H9 (cell line): ENCODE measurements around the gene ZNF768. TPM values are rescaled to one million over a fixed set of nuclear protein-coding genes. Genes with fewer than 3 reads are reported as not detected.

Experiments used
- DNase-seq: peaks from one replicate; pipeline ENCODE4 v3.0.0-alpha.2; 2017
- H2AFZ ChIP-seq: one replicate; pipeline ENCODE4 v1.6.1; 2013; ENCODE audit warnings: mild to moderate bottlenecking, low read length, control low read depth, moderate library complexity
- H2AK5ac ChIP-seq: 2 replicates; pipeline ENCODE4 v1.6.1; 2013; ENCODE audit warnings: low read length, control low read depth, mixed read lengths; ENCODE audit not compliant: insufficient read length
- H2BK120ac ChIP-seq: one replicate; pipeline ENCODE4 v1.6.1; 2013; ENCODE audit warnings: low read depth, mild to moderate bottlenecking, low read length, control low read depth, inconsistent platforms; ENCODE audit not compliant: poor library complexity, severe bottlenecking
- H2BK12ac ChIP-seq: 2 replicates; pipeline ENCODE4 v1.6.1; 2013; ENCODE audit warnings: low read length, control low read depth, mixed read lengths, low read depth; ENCODE audit not compliant: insufficient read length
- H2BK15ac ChIP-seq: 2 replicates; pipeline ENCODE4 v1.6.1; 2013; ENCODE audit warnings: low read depth, low read length, control low read depth
- H2BK20ac ChIP-seq: one replicate; pipeline ENCODE4 v1.6.1; 2013; ENCODE audit warnings: low read depth, mild to moderate bottlenecking, low read length, control low read depth, inconsistent platforms; ENCODE audit not compliant: poor library complexity, severe bottlenecking
- H2BK5ac ChIP-seq: 2 replicates; pipeline ENCODE4 v1.6.1; 2013; ENCODE audit warnings: low read length, control low read depth, mixed read lengths; ENCODE audit not compliant: insufficient read length
- H3K14ac ChIP-seq: 2 replicates; pipeline ENCODE4 v1.6.1; 2013; ENCODE audit warnings: low read length, control low read depth; ENCODE audit not compliant: insufficient read depth
- H3K18ac ChIP-seq: 2 replicates; pipeline ENCODE4 v1.6.1; 2013; ENCODE audit warnings: low read depth, mild to moderate bottlenecking, mixed read lengths, low read length, control low read depth; ENCODE audit not compliant: insufficient read length
- H3K23ac ChIP-seq: 2 replicates; pipeline ENCODE4 v1.6.1; 2013; ENCODE audit warnings: low read length, control low read depth, mixed read lengths, low read depth; ENCODE audit not compliant: insufficient read length
- H3K23me2 ChIP-seq: 2 replicates; pipeline ENCODE4 v1.6.1; 2013; ENCODE audit warnings: low read depth, mild to moderate bottlenecking, mixed read lengths, low read length, control low read depth; ENCODE audit not compliant: insufficient read length, poor library complexity, severe bottlenecking
- H3K27ac ChIP-seq: 2 replicates; pipeline ENCODE4 v1.5.1; 2013; ENCODE audit warnings: low read length, control low read depth, mixed read lengths, low read depth; ENCODE audit not compliant: insufficient read length
- H3K27me3 ChIP-seq: 2 replicates; pipeline ENCODE4 v1.6.1; 2013; ENCODE audit warnings: low read length, control low read depth, inconsistent platforms; ENCODE audit not compliant: insufficient read depth
- H3K4ac ChIP-seq: 2 replicates; pipeline ENCODE4 v1.6.1; 2013; ENCODE audit warnings: low read depth, mild to moderate bottlenecking, control low read depth, inconsistent platforms, low read length, moderate library complexity
- H3K4me1 ChIP-seq: 2 replicates; pipeline ENCODE4 v1.6.1; 2013; ENCODE audit warnings: low read length, control low read depth, inconsistent platforms; ENCODE audit not compliant: insufficient read depth
- H3K4me2 ChIP-seq: 2 replicates; pipeline ENCODE4 v1.6.1; 2013; ENCODE audit warnings: low read length, control low read depth, mixed read lengths; ENCODE audit not compliant: insufficient read length, insufficient read depth
- H3K56ac ChIP-seq: 2 replicates; pipeline ENCODE4 v1.6.1; 2013; ENCODE audit warnings: low read depth, mild to moderate bottlenecking, mixed read lengths, low read length, control low read depth; ENCODE audit not compliant: insufficient read length
- H3K79me1 ChIP-seq: 2 replicates; pipeline ENCODE4 v1.6.1; 2013; ENCODE audit warnings: low read depth, mild to moderate bottlenecking, moderate library complexity, low read length, control low read depth, inconsistent platforms; ENCODE audit not compliant: insufficient read depth, poor library complexity, severe bottlenecking
- H3K79me2 ChIP-seq: 2 replicates; pipeline ENCODE4 v1.6.1; 2013; ENCODE audit warnings: low read length, control low read depth, inconsistent platforms; ENCODE audit not compliant: insufficient read depth
- H3K9ac ChIP-seq: 2 replicates; pipeline ENCODE4 v1.6.1; 2013; ENCODE audit warnings: low read length, control low read depth, mixed read lengths; ENCODE audit not compliant: insufficient read length; ENCODE audit errors: extremely low read depth
- H3K9me3 ChIP-seq: one replicate; pipeline ENCODE4 v1.6.1; 2013; ENCODE audit warnings: low read depth, low read length, inconsistent platforms; ENCODE audit not compliant: control insufficient read depth
- H3T11ph ChIP-seq: one replicate; pipeline ENCODE4 v1.6.1; 2013; ENCODE audit warnings: mild to moderate bottlenecking, low read length, control low read depth, inconsistent platforms
- H4K20me1 ChIP-seq: one replicate; pipeline ENCODE4 v1.6.1; 2013; ENCODE audit not compliant: control insufficient read depth, insufficient read length, insufficient read depth
- H4K5ac ChIP-seq: 2 replicates; pipeline ENCODE4 v1.6.1; 2013; ENCODE audit warnings: low read depth, mild to moderate bottlenecking, mixed read lengths, low read length, control low read depth; ENCODE audit not compliant: insufficient read length
- H4K8ac ChIP-seq: replicated peaks from 2 replicates; pipeline ENCODE4 v1.6.1; 2013; ENCODE audit warnings: low read length, control low read depth, mixed read lengths, low read depth; ENCODE audit not compliant: insufficient read length
- H4K91ac ChIP-seq: 2 replicates; pipeline ENCODE4 v1.6.1; 2013; ENCODE audit warnings: low read depth, mild to moderate bottlenecking, moderate library complexity, mixed read lengths, low read length, control low read depth; ENCODE audit not compliant: insufficient read length
- H3K27ac Mint-ChIP-seq, 3 experiments: 2 replicates in 2 of 3; 3 replicates in 1 of 3; pipeline ENCODE4 v1.8.0; 2020 to 2021; ENCODE audit warnings: mixed read lengths in 3 of 3, mild to moderate bottlenecking in 1 of 3, moderate library complexity in 1 of 3
- H3K27me3 Mint-ChIP-seq: 2 replicates; pipeline ENCODE4 v1.8.0; 2021; ENCODE audit warnings: low read depth, mild to moderate bottlenecking, moderate library complexity, mixed read lengths
- H3K36me3 Mint-ChIP-seq, 3 experiments: 2 replicates in 2 of 3; 3 replicates in 1 of 3; pipeline ENCODE4 v1.8.0; 2020 to 2021; ENCODE audit warnings: low read depth in 3 of 3, mixed read lengths in 3 of 3; ENCODE audit not compliant: insufficient read depth in 1 of 3
- H3K4me1 Mint-ChIP-seq, 2 experiments: 2 replicates each; pipeline ENCODE4 v1.8.0; 2020; ENCODE audit warnings: mixed read lengths in 2 of 2
- H3K4me3 Mint-ChIP-seq, 2 experiments: 2 replicates in 1 of 2; 3 replicates in 1 of 2; pipeline ENCODE4 v1.8.0; 2020 to 2021; ENCODE audit warnings: mild to moderate bottlenecking in 2 of 2, mixed read lengths in 2 of 2, moderate library complexity in 1 of 2
- H3K9me3 Mint-ChIP-seq, 2 experiments: 2 replicates in 1 of 2; 3 replicates in 1 of 2; pipeline ENCODE4 v1.8.0; 2020; ENCODE audit warnings: mild to moderate bottlenecking in 2 of 2, mixed read lengths in 2 of 2, moderate library complexity in 1 of 2
- CTCF ChIP-seq: fragments of 200-600 bp; sonication (generic); conservative IDR thresholded peaks from 3 replicates; pipeline ENCODE4 v1.8.0; 2021; ENCODE audit warnings: antibody characterized with exemption, mild to moderate bottlenecking
- WGBS: extraction: QIAGEN DNeasy Blood & Tissue Kit; methylation state at CpG from one replicate; pipeline ENCODE4 v1.1.7; 2013; ENCODE audit warnings: missing lambda C conversion rate, low lambda C conversion rate, mixed read lengths; ENCODE audit not compliant: insufficient read length; ENCODE audit errors: extremely low coverage; 5-methylcytosine and 5-hydroxymethylcytosine counted together
- total RNA-seq: library from RNA; stranded (reverse); gene quantifications from 2 replicates; pipeline ENCODE4 v1.2.1, GENCODE V29; 2021

ZNF768 gene
- total RNA-seq, 1 experiment from 2014 or later, result 40.0 TPM

GRCh38 chr16:30557707-30557956 lies 31.3 kb upstream of the ZNF768 start:
- Histone ChIP-seq H3K79me1 (no peaks in the 10 kb centered on the region), H3K4me2 (peak overlapping the region; percentile 87), H2BK12ac (no peak overlapping the region), H3K79me2 (no peaks in the 10 kb centered on the region), H2BK15ac (no peak overlapping the region), H3T11ph (no peak overlapping the region), H3K56ac (no peak overlapping the region), H3K14ac (peak overlapping the region; percentile 3; the same call in 1 of the 2 replicates), H4K5ac (no peak overlapping the region), H3K27ac (no peak overlapping the region), H3K9me3 (no peaks in the 10 kb centered on the region), H4K8ac (no peak overlapping the region), H3K23me2 (peaks cover 8% of the 10 kb centered on the region), H2AFZ (no peak overlapping the region), H2BK120ac (no peak overlapping the region), H3K27me3 (no peaks in the 10 kb centered on the region), H2AK5ac (no peak overlapping the region), H3K4ac (no peak overlapping the region), H3K9ac (peak overlapping the region; percentile 16), H3K18ac (no peak overlapping the region), H2BK5ac (no peak overlapping the region), H3K4me1 (no peaks in the 10 kb centered on the region; the same call in 1 of the 2 replicates), H3K23ac (no peak overlapping the region), H2BK20ac (no peak overlapping the region), H4K20me1 (no peaks in the 10 kb centered on the region), H4K91ac (no peak overlapping the region)
- no peak for DNase-seq
- Mint-ChIP-seq H3K4me3 (peak overlapping the region; percentile 73 to 86), H3K36me3 (peaks cover 5 to 29% (median 25%) of the 10 kb centered on the region in 3 experiments), H3K27me3 (no peaks in the 10 kb centered on the region), H3K9me3 (no peaks in the 10 kb centered on the region), H3K27ac (no peak overlapping the region), H3K4me1 (peaks cover 14 to 29% of the 10 kb centered on the region in 2 experiments)
- TF ChIP-seq CTCF, result no peak; the same call in 2 of the 3 replicates
- WGBS, result no CpG with 5 or more reads among the region's 17 CpGs
